ENCODE data around the gene EMSY.

The EMSY gene

GRCh38 chr11:76597533-76598425 is 153.0 kb downstream of the EMSY start:
- no peak for DNase-seq

GRCh38 chr11:76598426-76598839 is 153.6 kb downstream of the EMSY start:
- DNase-seq = peak; percentile 30

GRCh38 chr11:76599041-76600013 is 154.5 kb downstream of the EMSY start:
- no peak for DNase-seq

- DNase-seq = no peak
These were observed 155.4 kb downstream of the EMSY start for GRCh38 chr11:76600124-76600655.

- DNase-seq = no peak
These were observed 156.5 kb downstream of the EMSY start for GRCh38 chr11:76601272-76601671.

GRCh38 chr11:76601724-76602123 is 156.9 kb downstream of the EMSY start:
- no peak for DNase-seq

GRCh38 chr11:76602431-76602861 is 157.6 kb downstream of the EMSY start:
- DNase-seq = no peak

All from COR-L47 (cell line).